Measurements from ENCODE around the gene HLA-E. TPM values are rescaled to one million over a fixed set of nuclear protein-coding genes. Genes with fewer than 3 reads are reported as not detected.

HLA-E gene
- total RNA-seq, 1 experiment from 2014 or later = 41.1 TPM

DNA sequence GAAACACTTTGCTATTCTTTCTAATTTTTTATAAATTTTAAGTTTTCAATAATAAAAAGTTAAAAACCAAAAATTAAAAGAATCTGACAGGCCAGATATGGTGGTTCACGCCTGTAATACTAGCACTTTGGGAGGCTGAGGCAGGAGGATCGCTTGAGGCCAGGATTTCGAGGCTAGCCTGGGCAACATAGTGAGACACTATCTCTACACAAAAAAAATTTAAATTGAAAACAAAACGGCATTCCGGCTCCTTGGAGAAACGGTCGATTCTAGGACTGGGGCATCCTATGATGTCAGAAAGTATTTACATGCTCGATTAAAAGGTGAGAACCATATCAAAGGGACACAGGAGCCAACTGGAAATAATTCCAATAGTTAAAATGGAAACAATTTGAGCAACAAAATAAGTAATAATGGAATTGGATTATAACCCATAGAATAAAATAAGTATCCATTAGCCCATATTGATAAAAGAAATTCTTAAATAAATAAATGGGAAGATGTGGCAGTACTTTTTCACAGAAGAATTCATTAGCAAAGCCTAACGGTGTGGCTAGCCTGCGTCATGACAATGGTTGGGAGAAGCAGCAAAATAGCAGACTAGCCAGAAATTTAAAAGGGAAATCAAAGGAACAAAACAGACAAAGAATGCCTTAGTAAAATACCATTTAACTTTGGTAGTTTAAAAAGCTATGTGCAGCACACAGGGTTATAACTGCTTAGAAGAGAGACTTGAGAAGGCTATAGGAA lies 21.3 kb downstream of the HLA-E start:
- BruUV-seq (replicated peaks) = no TSS peak

GRCh38 chr6:30511169-30511546 lies 21.8 kb downstream of the HLA-E start:
- H3K36me3 ChIP-seq (ENCODE audit: insufficient read depth, low read length, poor library complexity, severe bottlenecking) = no peaks in the 10 kb centered on the region
- CTCF ChIA-PET = no interaction called here
- TF ChIP-seq EZH2 (IDR thresholded peaks at IDR 0.05; ENCODE audit: borderline replicate concordance, low read depth, low read length, poor library complexity, severe bottlenecking) = no peak

More for the DNA sequence above, 21.3 kb downstream of the HLA-E start:
- no peaks in the 10 kb centered on the region for H3K36me3 ChIP-seq (ENCODE audit: insufficient read depth, low read length, poor library complexity, severe bottlenecking)
- H3K4me1 ChIP-seq (ENCODE audit: insufficient read depth, low read length, poor library complexity, severe bottlenecking) = no peaks in the 10 kb centered on the region
- ChIA-PET CTCF (no interaction called here), POLR2A (ENCODE audit: low non-redundant PET) (no interaction called here)
- no peak overlapping the region for H3K27ac ChIP-seq (ENCODE audit: low read depth, low read length, poor library complexity, severe bottlenecking)
- DNase-seq (ENCODE audit: low spot score) = no peak
- no peaks in the 10 kb centered on the region for H3K9me3 ChIP-seq (ENCODE audit: low read depth, low read length, poor library complexity, severe bottlenecking)
- H3K4me3 ChIP-seq (ENCODE audit: low read depth, low read length, poor library complexity, severe bottlenecking) = no peak overlapping the region
- TF ChIP-seq EZH2 (IDR thresholded peaks at IDR 0.05; ENCODE audit: borderline replicate concordance, low read depth, low read length, poor library complexity, severe bottlenecking) = no peak
- no peak for TF ChIP-seq CTCF (conservative IDR thresholded peaks at IDR 0.05; ENCODE audit: low read depth, low read length)
- H3K27me3 ChIP-seq (replicated peaks; ENCODE audit: insufficient read depth, low read depth, low read length, poor library complexity) = no peaks in the 10 kb centered on the region
- intact Hi-C loops (cut with micrococcal nuclease; ENCODE audit: unreplicated experiment) = no loop called here

DNA sequence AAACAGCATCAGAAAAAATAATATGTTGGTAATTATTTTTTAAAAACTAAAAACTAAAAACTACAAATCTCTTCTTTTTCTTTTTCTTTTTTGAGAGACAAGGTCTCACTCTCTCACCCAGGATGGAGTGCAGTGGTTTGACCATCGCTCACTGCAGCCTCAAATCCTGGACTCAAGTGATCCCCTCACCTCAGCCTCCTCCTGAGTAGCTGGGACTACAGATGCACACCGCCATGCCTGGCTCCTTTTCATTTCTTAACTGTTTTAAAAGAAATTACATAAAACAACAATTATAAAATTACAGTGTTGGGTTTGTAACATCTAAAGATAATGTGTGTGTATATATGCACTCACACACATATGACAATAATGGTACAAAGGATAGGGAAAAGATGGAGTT lies 24.1 kb downstream of the HLA-E start:
- no peak for DNase-seq (ENCODE audit: low spot score)
- no peak for TF ChIP-seq CTCF (conservative IDR thresholded peaks at IDR 0.05; ENCODE audit: low read depth, low read length)
- no peak for TF ChIP-seq EZH2 (IDR thresholded peaks at IDR 0.05; ENCODE audit: borderline replicate concordance, low read depth, low read length, poor library complexity, severe bottlenecking)
- no peaks in the 10 kb centered on the region for H3K4me1 ChIP-seq (ENCODE audit: insufficient read depth, low read length, poor library complexity, severe bottlenecking)
- H3K4me3 ChIP-seq (ENCODE audit: low read depth, low read length, poor library complexity, severe bottlenecking) = no peak overlapping the region
- H3K27me3 ChIP-seq (replicated peaks; ENCODE audit: insufficient read depth, low read depth, low read length, poor library complexity) = no peaks in the 10 kb centered on the region
- POLR2A ChIA-PET (ENCODE audit: low non-redundant PET) = no interaction called here
- BruUV-seq (replicated peaks) = no TSS peak
- intact Hi-C loops (cut with micrococcal nuclease; ENCODE audit: unreplicated experiment) = no loop called here
- CTCF ChIA-PET = interaction anchor here (0.6 kb wide), 1 partner anchor 40 kb away, joined by 13 read pairs; no protein-coding TSS in a partner anchor
- no peak overlapping the region for H3K27ac ChIP-seq (ENCODE audit: low read depth, low read length, poor library complexity, severe bottlenecking)
- no peaks in the 10 kb centered on the region for H3K9me3 ChIP-seq (ENCODE audit: low read depth, low read length, poor library complexity, severe bottlenecking)
- H3K36me3 ChIP-seq (ENCODE audit: insufficient read depth, low read length, poor library complexity, severe bottlenecking) = no peaks in the 10 kb centered on the region

More at GRCh38 chr6:30511169-30511546, 21.8 kb downstream of the HLA-E start:
- no TSS peak for BruUV-seq (replicated peaks)
- DNase-seq (ENCODE audit: low spot score) = no peak
- Histone ChIP-seq H3K4me1 (ENCODE audit: insufficient read depth, low read length, poor library complexity, severe bottlenecking) (no peaks in the 10 kb centered on the region), H3K4me3 (ENCODE audit: low read depth, low read length, poor library complexity, severe bottlenecking) (no peak overlapping the region), H3K27ac (ENCODE audit: low read depth, low read length, poor library complexity, severe bottlenecking) (no peak overlapping the region), H3K27me3 (replicated peaks; ENCODE audit: insufficient read depth, low read depth, low read length, poor library complexity) (no peaks in the 10 kb centered on the region), H3K9me3 (ENCODE audit: low read depth, low read length, poor library complexity, severe bottlenecking) (no peaks in the 10 kb centered on the region)
- intact Hi-C loops (cut with micrococcal nuclease; ENCODE audit: unreplicated experiment) = no loop called here
- POLR2A ChIA-PET (ENCODE audit: low non-redundant PET) = no interaction called here

DNA sequence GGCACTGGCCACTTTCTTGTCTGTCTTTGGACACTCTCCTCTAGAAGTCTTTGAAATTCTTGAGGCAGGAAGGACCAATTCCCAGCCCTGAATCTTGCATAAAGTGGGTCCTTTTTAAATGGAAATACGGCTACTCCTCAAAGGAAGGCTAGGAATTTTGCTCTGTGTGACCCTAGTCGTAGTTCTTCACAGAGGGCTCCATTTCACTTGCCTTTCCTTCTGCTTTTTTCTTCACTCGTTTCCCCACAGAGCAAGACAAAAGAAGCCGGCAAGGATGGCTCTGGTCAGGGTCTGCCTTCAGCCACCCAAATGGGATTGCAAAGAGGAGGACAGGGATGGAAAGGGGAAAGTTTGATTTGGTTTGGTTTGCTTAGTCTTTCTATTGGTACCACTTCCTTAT lies 25.8 kb downstream of the HLA-E start:
- no TSS peak for BruUV-seq (replicated peaks)
- Histone ChIP-seq H3K27ac (ENCODE audit: low read depth, low read length, poor library complexity, severe bottlenecking) (no peak overlapping the region), H3K9me3 (ENCODE audit: low read depth, low read length, poor library complexity, severe bottlenecking) (no peaks in the 10 kb centered on the region), H3K4me3 (ENCODE audit: low read depth, low read length, poor library complexity, severe bottlenecking) (no peak overlapping the region), H3K4me1 (ENCODE audit: insufficient read depth, low read length, poor library complexity, severe bottlenecking) (no peaks in the 10 kb centered on the region), H3K36me3 (ENCODE audit: insufficient read depth, low read length, poor library complexity, severe bottlenecking) (no peaks in the 10 kb centered on the region), H3K27me3 (replicated peaks; ENCODE audit: insufficient read depth, low read depth, low read length, poor library complexity) (no peaks in the 10 kb centered on the region)
- DNase-seq (ENCODE audit: low spot score) = no peak
- TF ChIP-seq EZH2 (IDR thresholded peaks at IDR 0.05; ENCODE audit: borderline replicate concordance, low read depth, low read length, poor library complexity, severe bottlenecking) (no peak), CTCF (conservative IDR thresholded peaks at IDR 0.05; ENCODE audit: low read depth, low read length) (no peak)
- CTCF ChIA-PET = no interaction called here
- intact Hi-C loops (cut with micrococcal nuclease; ENCODE audit: unreplicated experiment) = no loop called here
- POLR2A ChIA-PET (ENCODE audit: low non-redundant PET) = no interaction called here

All from A673 (cell line).